Neural cell (in vitro differentiated cells): ENCODE results near the gene FLAD1. TPM values are rescaled to one million over a fixed set of nuclear protein-coding genes. Genes with fewer than 3 reads are reported as not detected.

Experiments
- H2AFZ ChIP-seq: fragments of 200-600, 300-800 bp; sonication (generic), shearing (Covaris generic); 2 replicates; pipeline ENCODE4 v1.6.0; 2014; ENCODE audit warnings: low read depth, mild to moderate bottlenecking, antibody characterized with exemption, low read length, moderate library complexity
- H3F3A ChIP-seq: fragments of 200-600 bp; shearing (Covaris generic); 2 replicates; pipeline ENCODE4 v1.6.1; 2016; ENCODE audit warnings: mild to moderate bottlenecking, moderate library complexity, mixed read lengths, antibody characterized with exemption, low read length; ENCODE audit not compliant: insufficient read depth, poor library complexity, severe bottlenecking
- H3K27ac ChIP-seq: fragments of 200-600, 300-800 bp; sonication (generic), shearing (Covaris generic); 2 replicates; pipeline ENCODE4 v1.5.1; 2014; ENCODE audit warnings: mild to moderate bottlenecking, low read length, moderate library complexity
- H3K27me3 ChIP-seq: fragments of 300-800, 200-600 bp; sonication (generic), shearing (Covaris generic); 2 replicates; pipeline ENCODE4 v1.6.0; 2014; ENCODE audit warnings: mild to moderate bottlenecking, low read depth, low read length, moderate library complexity; ENCODE audit not compliant: insufficient read depth
- H3K36me3 ChIP-seq: fragments of 300-800, 200-600 bp; sonication (generic), shearing (Covaris generic); 2 replicates; pipeline ENCODE4 v1.5.1; 2014; ENCODE audit warnings: mild to moderate bottlenecking, antibody characterized with exemption, low read length, moderate library complexity; ENCODE audit not compliant: insufficient read depth
- H3K4me2 ChIP-seq: fragments of 300-800, 200-600 bp; sonication (generic), shearing (Covaris generic); 2 replicates; pipeline ENCODE4 v1.6.0; 2014; ENCODE audit warnings: mild to moderate bottlenecking, low read length
- H3K4me3 ChIP-seq: fragments of 300-800, 200-600 bp; sonication (generic), shearing (Covaris generic); 2 replicates; pipeline ENCODE4 v1.5.1; 2014; ENCODE audit warnings: mild to moderate bottlenecking, low read length, moderate library complexity
- H3K79me2 ChIP-seq: fragments of 200-600 bp; shearing (Covaris generic); replicated peaks from 2 replicates; pipeline ENCODE4 v1.6.0; 2014; ENCODE audit warnings: mild to moderate bottlenecking, low read length, moderate library complexity; ENCODE audit not compliant: insufficient read depth
- H3K9ac ChIP-seq: fragments of 300-800, 200-600 bp; sonication (generic), shearing (Covaris generic); 2 replicates; pipeline ENCODE4 v1.6.1; 2016; ENCODE audit warnings: mild to moderate bottlenecking, low read length, mixed read lengths
- H3K9me2 ChIP-seq: fragments of 200-600 bp; shearing (Covaris generic); 2 replicates; pipeline ENCODE4 v1.6.1; 2016; ENCODE audit warnings: mild to moderate bottlenecking, low read length, mixed read lengths; ENCODE audit not compliant: insufficient read depth
- H3K9me3 ChIP-seq: fragments of 200-600, 300-800 bp; sonication (generic), shearing (Covaris generic); 2 replicates; pipeline ENCODE4 v1.6.1; 2016; ENCODE audit warnings: mild to moderate bottlenecking, mixed run types, low read length, moderate library complexity, mixed read lengths
- H4K20me1 ChIP-seq: fragments of 200-600 bp; shearing (Covaris generic); 2 replicates; pipeline ENCODE4 v1.6.1; 2016; ENCODE audit warnings: mild to moderate bottlenecking, mixed run types; ENCODE audit not compliant: insufficient read depth
- CTCF ChIP-seq: fragments of 450-650 bp; IDR thresholded peaks from 2 replicates; pipeline ENCODE4 v1.5.1; 2014; ENCODE audit warnings: antibody characterized with exemption, mild to moderate bottlenecking, moderate library complexity; ENCODE audit not compliant: poor library complexity, severe bottlenecking
- EP300 ChIP-seq: fragments of 450-650 bp; conservative IDR thresholded peaks from 2 replicates; pipeline ENCODE4 v1.6.1; 2014; ENCODE audit warnings: antibody characterized with exemption, mild to moderate bottlenecking, moderate library complexity; ENCODE audit not compliant: poor library complexity, severe bottlenecking
- EZH2 ChIP-seq: fragments of 200-600, 300-800 bp; shearing (Covaris generic), sonication (generic); IDR thresholded peaks from 2 replicates; pipeline ENCODE4 v1.6.1; 2014; ENCODE audit warnings: antibody characterized with exemption, low read length, borderline replicate concordance, mild to moderate bottlenecking; ENCODE audit not compliant: insufficient read depth, poor library complexity, severe bottlenecking
- MXI1 ChIP-seq: fragments of 450-650 bp; conservative IDR thresholded peaks from 2 replicates; pipeline ENCODE4 v1.6.1; 2014; ENCODE audit warnings: antibody characterized with exemption, mild to moderate bottlenecking; ENCODE audit not compliant: poor library complexity, severe bottlenecking
- POLR2AphosphoS5 ChIP-seq: IDR thresholded peaks from 2 replicates; pipeline ENCODE4 v1.6.1; 2012
- RAD21 ChIP-seq: fragments of 450-650 bp; conservative IDR thresholded peaks from 2 replicates; pipeline ENCODE4 v1.6.1; 2014; ENCODE audit warnings: antibody characterized with exemption, mild to moderate bottlenecking, moderate library complexity
- SMC3 ChIP-seq: fragments of 450-650 bp; conservative IDR thresholded peaks from 2 replicates; pipeline ENCODE4 v1.6.1; 2014; ENCODE audit warnings: antibody characterized with exemption, mild to moderate bottlenecking, moderate library complexity; ENCODE audit not compliant: poor library complexity
- TAF1 ChIP-seq: IDR thresholded peaks from 2 replicates; pipeline ENCODE4 v1.6.1; 2012; ENCODE audit warnings: low read depth
- polyA plus RNA-seq: library from polyadenylated mRNA; depleted of rRNA; stranded (reverse); fragments of >200 nt; gene quantifications from 2 replicates; pipeline ENCODE4 v1.2.3, GENCODE V29; 2014
- TF ChIP-seq, protein P1 (sequence below): IDR thresholded peaks from 2 replicates; pipeline ENCODE4 v1.6.1; 2012; ENCODE audit warnings: borderline replicate concordance

FLAD1 gene
- polyA plus RNA-seq, 1 donor from 2014 or later, result 68.6 TPM

DNA sequence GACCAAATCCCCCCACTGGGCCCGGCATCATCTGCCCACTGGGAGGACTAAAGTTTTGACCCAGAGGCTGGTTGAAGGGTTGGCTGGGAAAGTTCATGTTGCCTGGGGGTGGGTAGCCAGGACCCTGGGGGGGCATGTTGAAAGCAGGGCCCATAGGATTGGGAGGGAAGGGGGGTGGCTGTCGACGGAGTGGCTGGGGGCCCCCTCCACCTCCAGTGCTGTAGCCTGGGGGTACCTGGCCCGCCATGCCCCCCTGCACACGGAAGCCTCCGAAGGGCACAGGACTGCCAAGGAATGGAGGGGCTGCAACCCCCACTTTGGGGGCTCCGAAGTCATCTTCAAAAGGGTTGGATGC lies 23.7 kb upstream of the FLAD1 start:
- TF ChIP-seq TAF1, result no peak
- no peak for TF ChIP-seq EZH2
- no peak for TF ChIP-seq MXI1
- no peak for TF ChIP-seq CTCF
- TF ChIP-seq RAD21, result no peak
- TF ChIP-seq, protein P1, sequence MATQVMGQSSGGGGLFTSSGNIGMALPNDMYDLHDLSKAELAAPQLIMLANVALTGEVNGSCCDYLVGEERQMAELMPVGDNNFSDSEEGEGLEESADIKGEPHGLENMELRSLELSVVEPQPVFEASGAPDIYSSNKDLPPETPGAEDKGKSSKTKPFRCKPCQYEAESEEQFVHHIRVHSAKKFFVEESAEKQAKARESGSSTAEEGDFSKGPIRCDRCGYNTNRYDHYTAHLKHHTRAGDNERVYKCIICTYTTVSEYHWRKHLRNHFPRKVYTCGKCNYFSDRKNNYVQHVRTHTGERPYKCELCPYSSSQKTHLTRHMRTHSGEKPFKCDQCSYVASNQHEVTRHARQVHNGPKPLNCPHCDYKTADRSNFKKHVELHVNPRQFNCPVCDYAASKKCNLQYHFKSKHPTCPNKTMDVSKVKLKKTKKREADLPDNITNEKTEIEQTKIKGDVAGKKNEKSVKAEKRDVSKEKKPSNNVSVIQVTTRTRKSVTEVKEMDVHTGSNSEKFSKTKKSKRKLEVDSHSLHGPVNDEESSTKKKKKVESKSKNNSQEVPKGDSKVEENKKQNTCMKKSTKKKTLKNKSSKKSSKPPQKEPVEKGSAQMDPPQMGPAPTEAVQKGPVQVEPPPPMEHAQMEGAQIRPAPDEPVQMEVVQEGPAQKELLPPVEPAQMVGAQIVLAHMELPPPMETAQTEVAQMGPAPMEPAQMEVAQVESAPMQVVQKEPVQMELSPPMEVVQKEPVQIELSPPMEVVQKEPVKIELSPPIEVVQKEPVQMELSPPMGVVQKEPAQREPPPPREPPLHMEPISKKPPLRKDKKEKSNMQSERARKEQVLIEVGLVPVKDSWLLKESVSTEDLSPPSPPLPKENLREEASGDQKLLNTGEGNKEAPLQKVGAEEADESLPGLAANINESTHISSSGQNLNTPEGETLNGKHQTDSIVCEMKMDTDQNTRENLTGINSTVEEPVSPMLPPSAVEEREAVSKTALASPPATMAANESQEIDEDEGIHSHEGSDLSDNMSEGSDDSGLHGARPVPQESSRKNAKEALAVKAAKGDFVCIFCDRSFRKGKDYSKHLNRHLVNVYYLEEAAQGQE, result no peak
- no peak for TF ChIP-seq EP300
- TF ChIP-seq SMC3, result no peak
- TF ChIP-seq POLR2AphosphoS5, result no peak
- H3K36me3 ChIP-seq, result no peaks in the 10 kb centered on the region
- peaks cover 8% of the 10 kb centered on the region for H3F3A ChIP-seq

DNA sequence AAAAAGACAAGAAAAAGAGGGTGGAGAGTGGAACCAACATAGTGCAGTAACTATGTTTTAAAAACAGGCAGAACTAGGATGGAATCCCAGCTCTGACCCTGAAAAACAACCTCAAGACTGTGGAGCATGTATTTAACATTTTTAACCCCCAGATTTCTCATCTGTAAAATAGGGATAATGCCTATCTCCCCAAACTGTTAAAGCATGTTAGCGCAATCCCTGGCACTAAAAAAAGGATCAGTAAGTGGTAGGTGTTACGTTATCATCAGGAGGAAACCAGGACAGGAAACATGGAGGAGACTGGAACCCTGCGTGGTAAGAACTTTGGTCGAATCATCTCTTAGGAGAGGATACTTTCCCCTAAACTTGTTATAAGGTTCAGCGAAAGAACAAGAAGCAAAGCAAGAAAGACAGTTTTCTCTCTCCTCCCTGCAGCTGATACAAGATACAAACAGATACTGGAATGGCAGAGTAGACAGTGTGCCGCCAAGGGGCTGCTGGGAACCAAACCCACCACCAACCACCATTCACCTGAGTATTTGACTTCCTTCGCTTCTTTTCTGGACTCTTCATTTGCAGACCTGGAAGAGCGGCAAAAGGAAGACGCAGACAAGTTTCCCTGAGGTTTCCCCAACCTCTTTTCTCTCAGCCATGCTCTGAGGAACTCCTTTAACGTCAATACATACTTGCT lies 22.6 kb upstream of the FLAD1 start:
- Histone ChIP-seq H3K27ac (peak overlapping the region; percentile 95), H3K36me3 (no peaks in the 10 kb centered on the region), H3K9me2 (no peaks in the 10 kb centered on the region), H3K4me3 (peak overlapping the region; percentile 98), H3K79me2 (peaks cover 24% of the 10 kb centered on the region), H4K20me1 (no peaks in the 10 kb centered on the region), H2AFZ (no peak overlapping the region), H3K9ac (peak overlapping the region; percentile 98), H3K9me3 (no peaks in the 10 kb centered on the region), H3F3A (no peaks in the 10 kb centered on the region), H3K4me2 (peak overlapping the region; percentile 86), H3K27me3 (no peaks in the 10 kb centered on the region)
- TF ChIP-seq, protein P1, result no peak
- TF ChIP-seq CTCF (no peak), EZH2 (no peak), RAD21 (no peak), SMC3 (no peak)

More for the DNA sequence above, 23.7 kb upstream of the FLAD1 start:
- Histone ChIP-seq H3K27me3 (no peaks in the 10 kb centered on the region), H3K9me3 (no peaks in the 10 kb centered on the region), H3K9ac (no peak overlapping the region), H3K4me3 (no peak overlapping the region), H4K20me1 (no peaks in the 10 kb centered on the region), H3K27ac (no peak overlapping the region), H3K79me2 (peaks cover 24% of the 10 kb centered on the region), H3K4me2 (no peak overlapping the region), H2AFZ (no peak overlapping the region), H3K9me2 (no peaks in the 10 kb centered on the region)
